ENCODE measurements around the gene BMP2.

BMP2 gene

GRCh38 chr20:6767536-6768227, at the start of gene BMP2:
TSS of gene BMP2 (plus strand) at chr20:6767686. CDS start at chr20:6770127, 2,441 bp downstream.
- Histone ChIP-seq H3K27ac (ENCODE audit: low read depth, low read length, poor library complexity, severe bottlenecking) (no peak within 1 kb of the TSS), H3K9ac (ENCODE audit: low read length) (no peak within 1 kb of the TSS), H4K20me1 (ENCODE audit: insufficient read depth, low read length) (no peaks in the 10 kb centered on the region), H3K79me2 (ENCODE audit: insufficient read depth, low read length) (no peaks in the 10 kb centered on the region), H3K4me3 (ENCODE audit: low read depth, low read length, poor library complexity, severe bottlenecking) (no peak within 1 kb of the TSS), H3F3A (ENCODE audit: insufficient read depth, low read length) (no peaks in the 10 kb centered on the region), H3K4me1 (ENCODE audit: insufficient read depth, low read length, severe bottlenecking) (no peaks in the 10 kb centered on the region), H3K9me3 (ENCODE audit: low read length) (no peaks in the 10 kb centered on the region), H3K27me3 (ENCODE audit: insufficient read depth, low read length) (no peaks in the 10 kb centered on the region), H3K9me2 (ENCODE audit: low read depth, low read length) (no peaks in the 10 kb centered on the region), H2AFZ (ENCODE audit: low read length) (no peak within 1 kb of the TSS), H3K36me3 (ENCODE audit: insufficient read depth, low read length) (no peaks in the 10 kb centered on the region), H3K4me2 (ENCODE audit: low read length) (no peak within 1 kb of the TSS)
- TF ChIP-seq EZH2 (IDR thresholded peaks at IDR 0.05; ENCODE audit: borderline replicate concordance, low read length) = no peak
- TF ChIP-seq, protein P1, sequence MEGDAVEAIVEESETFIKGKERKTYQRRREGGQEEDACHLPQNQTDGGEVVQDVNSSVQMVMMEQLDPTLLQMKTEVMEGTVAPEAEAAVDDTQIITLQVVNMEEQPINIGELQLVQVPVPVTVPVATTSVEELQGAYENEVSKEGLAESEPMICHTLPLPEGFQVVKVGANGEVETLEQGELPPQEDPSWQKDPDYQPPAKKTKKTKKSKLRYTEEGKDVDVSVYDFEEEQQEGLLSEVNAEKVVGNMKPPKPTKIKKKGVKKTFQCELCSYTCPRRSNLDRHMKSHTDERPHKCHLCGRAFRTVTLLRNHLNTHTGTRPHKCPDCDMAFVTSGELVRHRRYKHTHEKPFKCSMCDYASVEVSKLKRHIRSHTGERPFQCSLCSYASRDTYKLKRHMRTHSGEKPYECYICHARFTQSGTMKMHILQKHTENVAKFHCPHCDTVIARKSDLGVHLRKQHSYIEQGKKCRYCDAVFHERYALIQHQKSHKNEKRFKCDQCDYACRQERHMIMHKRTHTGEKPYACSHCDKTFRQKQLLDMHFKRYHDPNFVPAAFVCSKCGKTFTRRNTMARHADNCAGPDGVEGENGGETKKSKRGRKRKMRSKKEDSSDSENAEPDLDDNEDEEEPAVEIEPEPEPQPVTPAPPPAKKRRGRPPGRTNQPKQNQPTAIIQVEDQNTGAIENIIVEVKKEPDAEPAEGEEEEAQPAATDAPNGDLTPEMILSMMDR (IDR thresholded peaks at IDR 0.05; ENCODE audit: low read length) = no peak

DNA sequence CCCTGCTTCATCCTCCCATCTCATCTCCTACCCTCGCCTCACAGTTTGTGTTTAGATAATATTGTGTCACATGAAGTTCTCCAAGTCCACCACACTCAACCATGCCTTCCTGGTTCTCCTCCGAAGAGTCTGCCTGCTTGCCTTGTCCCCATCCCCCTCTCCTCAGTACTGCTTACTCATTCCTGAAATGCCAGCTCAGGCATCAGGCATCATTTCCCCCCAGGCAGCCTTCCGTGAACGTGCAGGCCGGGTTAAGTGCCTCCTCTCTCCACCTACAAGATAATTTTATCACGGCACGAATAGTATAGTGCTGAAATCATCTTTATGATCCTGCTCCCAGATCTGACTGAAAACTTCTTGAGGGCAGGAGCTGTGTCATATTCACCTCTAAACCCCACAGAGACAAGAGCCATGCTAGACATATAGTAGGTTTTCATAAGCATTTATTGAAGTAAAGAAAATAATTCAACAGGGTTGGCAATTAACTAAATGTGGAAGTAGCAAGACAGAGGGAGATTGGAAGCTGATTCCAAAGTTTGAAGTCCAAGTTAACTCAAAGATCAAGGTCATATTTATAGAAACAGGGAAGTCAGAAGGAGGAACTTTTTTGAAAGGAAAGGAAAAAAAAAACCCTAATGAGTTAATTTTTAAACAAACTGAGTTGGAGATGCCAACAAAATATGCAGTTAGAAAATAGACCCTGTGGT, 48.7 kb upstream of the BMP2 start:
- no peaks in the 10 kb centered on the region for H3F3A ChIP-seq (ENCODE audit: insufficient read depth, low read length)
- H3K9me2 ChIP-seq (ENCODE audit: low read depth, low read length) = no peaks in the 10 kb centered on the region
- no peaks in the 10 kb centered on the region; the same call in 1 of the 2 replicates for H3K9me3 ChIP-seq (ENCODE audit: low read length)
- no peaks in the 10 kb centered on the region for H4K20me1 ChIP-seq (ENCODE audit: insufficient read depth, low read length)
- no peaks in the 10 kb centered on the region for H3K79me2 ChIP-seq (ENCODE audit: insufficient read depth, low read length)
- TF ChIP-seq EZH2 (IDR thresholded peaks at IDR 0.05; ENCODE audit: borderline replicate concordance, low read length) = no peak
- no peak overlapping the region for H3K9ac ChIP-seq (ENCODE audit: low read length)
- H3K27me3 ChIP-seq (ENCODE audit: insufficient read depth, low read length) = no peaks in the 10 kb centered on the region
- no peak overlapping the region for H3K27ac ChIP-seq (ENCODE audit: low read depth, low read length, poor library complexity, severe bottlenecking)
- no peak overlapping the region for H3K4me3 ChIP-seq (ENCODE audit: low read depth, low read length, poor library complexity, severe bottlenecking)
- no peak overlapping the region for H2AFZ ChIP-seq (ENCODE audit: low read length)
- no peaks in the 10 kb centered on the region for H3K4me1 ChIP-seq (ENCODE audit: insufficient read depth, low read length, severe bottlenecking)
- H3K36me3 ChIP-seq (ENCODE audit: insufficient read depth, low read length) = no peaks in the 10 kb centered on the region
- no peak overlapping the region for H3K4me2 ChIP-seq (ENCODE audit: low read length)

DNA sequence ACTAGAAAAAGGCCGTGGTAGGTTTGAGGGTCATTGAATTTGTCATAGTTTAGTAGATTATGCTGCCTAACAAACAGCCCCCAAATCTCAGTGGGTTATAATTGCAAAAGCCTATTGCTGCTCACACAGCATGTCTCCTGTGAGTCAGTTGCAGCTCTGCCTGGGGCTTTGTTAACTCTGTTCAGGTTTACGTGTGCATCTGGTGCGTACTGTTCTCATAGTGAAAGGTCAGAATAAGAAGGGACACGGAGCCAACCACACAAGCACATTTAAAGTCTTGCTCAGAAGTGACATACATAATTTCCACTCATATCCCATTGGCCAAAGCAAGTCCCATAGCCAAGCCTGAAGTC, 48.1 kb upstream of the BMP2 start:
- TF ChIP-seq, protein P1 (IDR thresholded peaks at IDR 0.05; ENCODE audit: low read length) = no peak
- TF ChIP-seq EZH2 (IDR thresholded peaks at IDR 0.05; ENCODE audit: borderline replicate concordance, low read length) = no peak
- Histone ChIP-seq H3K4me2 (ENCODE audit: low read length) (no peak overlapping the region), H3K27me3 (ENCODE audit: insufficient read depth, low read length) (no peaks in the 10 kb centered on the region), H3K79me2 (ENCODE audit: insufficient read depth, low read length) (no peaks in the 10 kb centered on the region), H4K20me1 (ENCODE audit: insufficient read depth, low read length) (no peaks in the 10 kb centered on the region), H3F3A (ENCODE audit: insufficient read depth, low read length) (no peaks in the 10 kb centered on the region), H3K9ac (ENCODE audit: low read length) (no peak overlapping the region), H2AFZ (ENCODE audit: low read length) (no peak overlapping the region), H3K36me3 (ENCODE audit: insufficient read depth, low read length) (no peaks in the 10 kb centered on the region), H3K27ac (ENCODE audit: low read depth, low read length, poor library complexity, severe bottlenecking) (no peak overlapping the region), H3K4me3 (ENCODE audit: low read depth, low read length, poor library complexity, severe bottlenecking) (no peak overlapping the region), H3K9me2 (ENCODE audit: low read depth, low read length) (no peaks in the 10 kb centered on the region), H3K9me3 (ENCODE audit: low read length) (no peaks in the 10 kb centered on the region; the same call in 1 of the 2 replicates), H3K4me1 (ENCODE audit: insufficient read depth, low read length, severe bottlenecking) (no peaks in the 10 kb centered on the region)

Data from OCI-LY1 (cell line).